ENCODE results near the gene RARB.

The RARB gene

GRCh38 chr3:25547103-25547502, 119.0 kb downstream of the RARB start:
- no peak overlapping the region for H3K4me3 ChIP-seq (ENCODE audit: low read depth, low read length)
- no peak for DNase-seq (ENCODE audit: low read depth)
- TF ChIP-seq, protein P1, sequence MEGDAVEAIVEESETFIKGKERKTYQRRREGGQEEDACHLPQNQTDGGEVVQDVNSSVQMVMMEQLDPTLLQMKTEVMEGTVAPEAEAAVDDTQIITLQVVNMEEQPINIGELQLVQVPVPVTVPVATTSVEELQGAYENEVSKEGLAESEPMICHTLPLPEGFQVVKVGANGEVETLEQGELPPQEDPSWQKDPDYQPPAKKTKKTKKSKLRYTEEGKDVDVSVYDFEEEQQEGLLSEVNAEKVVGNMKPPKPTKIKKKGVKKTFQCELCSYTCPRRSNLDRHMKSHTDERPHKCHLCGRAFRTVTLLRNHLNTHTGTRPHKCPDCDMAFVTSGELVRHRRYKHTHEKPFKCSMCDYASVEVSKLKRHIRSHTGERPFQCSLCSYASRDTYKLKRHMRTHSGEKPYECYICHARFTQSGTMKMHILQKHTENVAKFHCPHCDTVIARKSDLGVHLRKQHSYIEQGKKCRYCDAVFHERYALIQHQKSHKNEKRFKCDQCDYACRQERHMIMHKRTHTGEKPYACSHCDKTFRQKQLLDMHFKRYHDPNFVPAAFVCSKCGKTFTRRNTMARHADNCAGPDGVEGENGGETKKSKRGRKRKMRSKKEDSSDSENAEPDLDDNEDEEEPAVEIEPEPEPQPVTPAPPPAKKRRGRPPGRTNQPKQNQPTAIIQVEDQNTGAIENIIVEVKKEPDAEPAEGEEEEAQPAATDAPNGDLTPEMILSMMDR (IDR thresholded peaks at IDR 0.05; ENCODE audit: insufficient read depth, low read depth, low read length, missing control alignments), result no peak

GRCh38 chr3:25547943-25548674, 120.0 kb downstream of the RARB start:
- H3K4me3 ChIP-seq (ENCODE audit: low read depth, low read length), result no peak overlapping the region
- TF ChIP-seq, protein P1 (IDR thresholded peaks at IDR 0.05; ENCODE audit: insufficient read depth, low read depth, low read length, missing control alignments), result no peak
- DNase-seq (ENCODE audit: low read depth), result no peak

DNA sequence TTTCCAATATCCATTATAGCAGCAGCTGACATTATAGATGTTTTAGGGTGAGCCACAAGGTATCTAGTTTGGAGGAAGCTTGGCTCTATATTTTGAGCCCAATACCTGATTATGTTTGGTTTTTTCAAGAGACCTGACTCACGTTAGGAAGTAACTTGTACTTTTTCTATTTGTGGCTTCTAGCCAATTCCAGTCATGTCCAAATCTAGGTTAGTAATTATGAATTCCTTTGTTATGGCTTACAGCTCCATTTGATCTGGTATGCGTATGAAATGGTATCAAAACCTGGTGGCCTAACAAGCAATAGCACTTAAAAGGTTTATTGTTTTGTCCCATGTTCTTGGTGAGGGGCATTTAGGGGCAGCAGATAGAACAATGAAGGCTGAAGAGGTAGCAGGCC, 120.8 kb downstream of the RARB start:
- no peak for DNase-seq (ENCODE audit: low read depth)
- TF ChIP-seq, protein P1 (IDR thresholded peaks at IDR 0.05; ENCODE audit: insufficient read depth, low read depth, low read length, missing control alignments), result no peak
- no peak overlapping the region for H3K4me3 ChIP-seq (ENCODE audit: low read depth, low read length)

GRCh38 chr3:25552251-25552650, 124.2 kb downstream of the RARB start:
- DNase-seq (ENCODE audit: low read depth), result no peak
- H3K4me3 ChIP-seq (ENCODE audit: low read depth, low read length), result no peak overlapping the region
- TF ChIP-seq, protein P1 (IDR thresholded peaks at IDR 0.05; ENCODE audit: insufficient read depth, low read depth, low read length, missing control alignments), result no peak

- no peak for DNase-seq (ENCODE audit: low read depth)
- H3K4me3 ChIP-seq (ENCODE audit: low read depth, low read length), result no peak overlapping the region
- TF ChIP-seq, protein P1 (IDR thresholded peaks at IDR 0.05; ENCODE audit: insufficient read depth, low read depth, low read length, missing control alignments), result no peak
Observed at GRCh38 chr3:25554376-25554775, 126.3 kb downstream of the RARB start.

DNA sequence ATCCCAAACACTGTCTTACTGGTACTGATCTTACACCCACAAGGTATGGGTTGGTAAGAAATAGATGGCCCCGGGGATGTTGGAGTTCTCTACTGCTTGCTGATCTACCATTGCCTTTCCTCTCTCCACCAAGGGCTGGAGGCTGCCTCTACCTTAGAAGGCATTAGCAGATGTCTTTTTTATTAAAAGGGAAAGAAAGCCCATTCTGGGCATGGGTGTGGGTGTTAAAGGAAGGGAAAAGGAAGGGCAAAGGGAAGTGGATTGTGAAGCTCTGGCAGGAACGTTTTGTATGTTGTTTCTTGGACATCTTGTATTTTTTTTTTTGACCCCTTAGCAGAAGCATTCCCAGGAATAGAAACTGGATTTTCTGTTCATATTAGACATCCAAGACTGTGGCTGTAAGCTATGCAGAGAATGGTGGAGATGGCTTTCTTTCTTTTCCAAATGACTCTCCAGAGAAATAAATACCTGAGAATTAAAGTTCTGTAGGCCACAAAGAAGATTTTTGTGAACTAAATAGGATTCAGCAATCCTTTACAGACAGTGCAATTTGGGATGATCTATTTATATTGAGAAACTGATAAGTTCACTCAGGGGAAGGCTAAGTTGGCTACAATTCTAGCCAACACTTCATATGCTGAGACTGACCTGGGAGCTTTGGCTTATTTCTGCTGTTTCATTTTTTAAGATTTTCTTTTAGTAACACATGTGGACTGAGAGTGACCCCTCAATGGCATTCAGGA, 127.8 kb downstream of the RARB start:
- TF ChIP-seq, protein P1 (IDR thresholded peaks at IDR 0.05; ENCODE audit: insufficient read depth, low read depth, low read length, missing control alignments), result no peak
- no peak for DNase-seq (ENCODE audit: low read depth)
- H3K4me3 ChIP-seq (ENCODE audit: low read depth, low read length), result no peak overlapping the region
